ENCODE measurements around the gene FERMT3.

FERMT3 gene

GRCh38 chr11:64186492-64187165, 19.9 kb upstream of the FERMT3 start:
- peak; percentile 44 for DNase-seq (ENCODE audit: low spot score)

DNA sequence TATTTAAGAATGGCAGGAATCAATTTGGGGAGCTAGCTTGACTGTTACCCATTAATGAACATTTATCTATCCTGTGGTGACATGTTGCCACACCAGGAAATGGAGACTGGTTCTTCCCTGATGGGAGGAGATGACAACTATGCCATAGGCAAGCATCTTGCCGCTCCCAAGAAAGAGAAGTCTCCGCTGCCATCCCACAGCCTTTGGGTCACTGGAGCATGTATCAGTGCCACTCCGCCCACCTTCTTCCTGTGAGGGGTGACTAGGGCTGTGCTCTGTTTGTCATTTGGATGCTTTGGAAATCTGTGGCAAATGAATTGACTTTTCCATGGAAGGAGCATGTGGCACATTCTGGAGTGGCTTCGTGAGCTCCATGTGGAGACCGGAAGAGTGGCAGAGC, 14.1 kb upstream of the FERMT3 start:
- DNase-seq (ENCODE audit: low spot score) = no peak

DNA sequence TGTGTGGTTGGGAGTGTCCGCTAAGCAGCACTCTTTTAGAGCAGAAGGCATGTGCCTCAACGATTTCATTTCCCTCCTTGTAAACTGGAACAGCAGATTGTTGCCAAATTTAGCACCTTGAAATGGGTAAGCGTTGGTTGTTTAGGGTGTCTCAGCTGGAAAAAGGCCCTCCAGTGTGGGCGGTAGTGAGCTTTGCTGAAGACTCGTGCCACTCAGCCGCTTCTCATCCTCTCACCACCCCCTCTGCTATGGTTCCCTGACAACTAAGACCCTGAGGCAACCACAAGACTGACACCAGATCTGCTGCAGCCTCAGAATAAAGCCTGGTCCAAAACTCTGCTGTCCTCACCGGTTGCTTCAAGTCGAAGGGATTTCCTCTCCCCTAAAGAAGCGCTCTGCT, 9.9 kb upstream of the FERMT3 start:
- DNase-seq (ENCODE audit: low spot score) = no peak

DNA sequence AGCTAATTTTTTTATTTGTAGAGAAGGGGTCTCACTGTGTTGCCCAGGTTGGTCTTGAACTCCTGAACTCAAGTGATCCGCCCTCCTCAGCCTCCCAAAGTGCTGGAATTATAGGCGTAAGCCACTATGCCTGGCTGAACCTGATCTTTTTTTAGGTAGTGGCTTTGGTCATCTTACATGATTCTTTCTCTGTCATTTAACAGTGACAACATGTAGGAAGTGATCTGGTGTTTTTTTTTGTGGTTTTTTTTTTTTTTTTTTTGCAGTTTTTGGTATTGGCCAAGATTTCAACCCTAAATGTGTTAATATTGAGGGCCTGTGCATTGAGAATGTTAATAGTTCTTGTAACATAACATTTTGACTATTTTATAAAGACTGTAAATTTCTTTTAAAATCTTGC, 8.0 kb upstream of the FERMT3 start:
- no peak for DNase-seq (ENCODE audit: low spot score)

GRCh38 chr11:64201543-64201942, 5.0 kb upstream of the FERMT3 start:
- DNase-seq (ENCODE audit: low spot score) = no peak

GRCh38 chr11:64202992-64203391, 3.5 kb upstream of the FERMT3 start:
- no peak for DNase-seq (ENCODE audit: low spot score)

- DNase-seq (ENCODE audit: low spot score) = no peak
These were observed 3.0 kb upstream of the FERMT3 start for GRCh38 chr11:64203421-64204079.

DNA sequence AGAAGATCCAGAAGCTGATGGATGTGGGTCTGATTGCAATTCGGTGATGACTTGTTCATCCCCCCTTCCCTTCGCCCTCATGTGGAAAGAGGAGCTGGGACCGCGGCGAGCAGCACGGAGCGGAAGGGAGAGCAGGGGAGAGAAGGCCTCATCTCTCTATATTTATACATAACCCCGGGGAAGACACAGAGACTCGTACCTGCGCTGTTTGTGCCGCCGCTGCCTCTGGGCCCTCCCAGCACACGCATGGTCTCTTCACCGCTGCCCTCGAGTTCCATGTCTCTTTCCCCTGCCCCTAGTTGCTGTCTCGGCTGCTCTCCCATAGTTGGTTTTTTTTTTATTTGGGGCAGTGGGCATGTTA, 2.5 kb upstream of the FERMT3 start:
- DNase-seq (ENCODE audit: low spot score) = no peak

DNA sequence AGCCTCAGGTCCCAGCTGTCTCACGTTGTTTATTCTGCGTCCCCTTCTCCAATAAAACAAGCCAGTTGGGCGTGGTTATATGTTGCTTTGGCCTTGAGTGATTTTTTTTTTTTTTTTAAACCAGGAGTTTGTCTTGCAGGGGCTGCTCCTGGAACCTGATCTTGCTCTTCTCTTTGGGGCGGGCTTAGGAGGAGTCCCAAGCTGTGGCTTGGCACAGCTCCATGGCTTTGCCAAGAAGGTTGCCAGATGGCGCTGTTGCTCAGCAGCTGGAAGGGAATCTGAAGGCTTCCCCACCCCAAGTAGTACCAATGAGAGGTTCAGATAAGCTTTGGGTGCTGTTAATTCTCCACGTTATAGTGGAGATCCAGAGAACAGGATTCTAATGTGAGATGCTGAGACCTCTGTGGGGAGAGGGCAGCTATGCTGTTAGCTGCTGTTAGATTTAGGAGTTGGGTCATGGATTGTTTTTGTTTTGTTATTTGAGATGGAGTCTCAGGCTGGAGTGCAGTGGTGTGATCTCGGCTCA, 2.0 kb upstream of the FERMT3 start:
- DNase-seq (ENCODE audit: low spot score) = peak; percentile 98

GRCh38 chr11:64207256-64208085, 950 bp downstream of the FERMT3 start:
- DNase-seq (ENCODE audit: low spot score) = peak; percentile 90

DNA sequence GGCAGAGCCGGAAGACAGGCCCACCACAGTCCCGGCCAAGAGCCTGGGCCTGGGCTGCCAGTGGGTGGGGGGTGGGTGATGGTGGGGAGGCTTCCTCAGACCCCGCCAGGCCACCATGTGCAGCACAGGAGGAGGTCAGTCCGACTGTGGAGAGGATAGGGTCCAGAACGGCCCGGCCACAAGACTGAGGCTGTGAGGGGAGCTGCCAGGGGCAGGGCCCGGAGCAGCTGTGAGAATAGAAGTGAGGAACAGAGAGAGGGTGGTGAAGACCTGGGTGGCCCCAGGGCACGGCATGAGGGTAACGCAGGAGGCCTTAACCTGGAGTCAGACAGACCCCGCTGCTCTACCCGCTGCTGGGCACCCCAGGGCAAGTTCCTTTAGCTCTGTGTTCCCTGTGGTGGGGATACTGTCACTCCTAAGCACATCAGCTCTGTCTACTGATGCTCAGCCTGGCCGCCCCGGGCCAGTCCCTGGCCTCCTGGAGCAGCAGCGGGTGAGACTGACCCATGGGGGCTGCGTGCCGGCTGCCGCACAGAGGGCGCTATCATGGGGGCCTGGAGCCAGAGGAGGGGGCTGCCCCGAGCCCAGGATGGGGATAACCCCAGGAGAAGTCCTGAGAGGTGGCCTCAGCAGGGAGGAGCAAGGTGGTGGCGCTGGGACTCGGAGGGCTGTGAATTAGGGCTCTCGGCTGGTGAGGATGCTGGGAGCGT, 1.7 kb downstream of the FERMT3 start:
- DNase-seq (ENCODE audit: low spot score) = no peak

- DNase-seq (ENCODE audit: low spot score) = no peak
These were observed 2.5 kb downstream of the FERMT3 start for GRCh38 chr11:64208796-64209562.

DNA sequence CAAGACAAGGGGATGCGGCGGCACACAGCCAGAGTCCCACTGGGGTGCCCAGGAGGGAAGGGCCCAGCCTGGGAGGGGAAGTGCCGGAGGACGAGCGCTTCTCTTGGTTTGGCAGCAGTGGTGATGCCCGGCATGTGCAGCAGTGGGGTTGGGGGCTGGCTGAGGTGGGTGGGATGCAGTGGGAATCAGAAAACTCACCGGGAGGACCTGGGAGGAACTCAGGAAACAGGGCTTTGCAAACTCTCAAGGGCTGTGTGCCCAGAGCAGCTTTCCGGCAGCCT, 3.0 kb downstream of the FERMT3 start:
- DNase-seq (ENCODE audit: low spot score) = no peak

GRCh38 chr11:64210301-64211020, 3.9 kb downstream of the FERMT3 start:
- DNase-seq (ENCODE audit: low spot score) = no peak

DNA sequence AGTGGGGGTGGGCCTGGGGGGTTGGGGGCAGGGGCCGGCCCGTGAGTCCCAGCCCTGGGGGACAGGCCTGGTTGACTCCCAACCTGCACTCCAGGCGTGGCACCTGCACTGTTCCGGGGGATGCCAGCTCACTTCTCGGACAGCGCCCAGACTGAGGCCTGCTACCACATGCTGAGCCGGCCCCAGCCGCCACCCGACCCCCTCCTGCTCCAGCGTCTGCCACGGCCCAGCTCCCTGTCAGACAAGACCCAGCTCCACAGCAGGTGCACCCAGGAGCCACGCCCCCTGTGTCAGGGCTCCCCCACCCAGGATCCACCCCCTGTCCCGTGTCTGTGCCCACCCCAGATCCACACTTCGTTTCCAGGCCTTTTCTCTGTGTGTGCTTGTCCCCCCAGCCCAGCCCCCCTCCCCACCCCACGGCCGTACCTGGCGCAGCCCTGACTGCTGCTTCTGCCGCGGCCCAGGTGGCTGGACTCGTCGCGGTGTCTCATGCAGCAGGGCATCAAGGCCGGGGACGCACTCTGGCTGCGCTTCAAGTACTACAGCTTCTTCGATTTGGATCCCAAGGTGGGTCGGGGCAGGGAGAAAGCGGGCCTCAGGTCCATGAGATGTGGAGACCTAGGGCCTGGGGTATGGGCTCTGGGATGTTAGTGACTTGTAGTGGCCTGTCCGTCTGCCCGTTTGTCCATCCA, 4.8 kb downstream of the FERMT3 start:
- no peak for DNase-seq (ENCODE audit: low spot score)

- no peak for DNase-seq (ENCODE audit: low spot score)
These were observed 10.4 kb downstream of the FERMT3 start for GRCh38 chr11:64216879-64217278.

DNA sequence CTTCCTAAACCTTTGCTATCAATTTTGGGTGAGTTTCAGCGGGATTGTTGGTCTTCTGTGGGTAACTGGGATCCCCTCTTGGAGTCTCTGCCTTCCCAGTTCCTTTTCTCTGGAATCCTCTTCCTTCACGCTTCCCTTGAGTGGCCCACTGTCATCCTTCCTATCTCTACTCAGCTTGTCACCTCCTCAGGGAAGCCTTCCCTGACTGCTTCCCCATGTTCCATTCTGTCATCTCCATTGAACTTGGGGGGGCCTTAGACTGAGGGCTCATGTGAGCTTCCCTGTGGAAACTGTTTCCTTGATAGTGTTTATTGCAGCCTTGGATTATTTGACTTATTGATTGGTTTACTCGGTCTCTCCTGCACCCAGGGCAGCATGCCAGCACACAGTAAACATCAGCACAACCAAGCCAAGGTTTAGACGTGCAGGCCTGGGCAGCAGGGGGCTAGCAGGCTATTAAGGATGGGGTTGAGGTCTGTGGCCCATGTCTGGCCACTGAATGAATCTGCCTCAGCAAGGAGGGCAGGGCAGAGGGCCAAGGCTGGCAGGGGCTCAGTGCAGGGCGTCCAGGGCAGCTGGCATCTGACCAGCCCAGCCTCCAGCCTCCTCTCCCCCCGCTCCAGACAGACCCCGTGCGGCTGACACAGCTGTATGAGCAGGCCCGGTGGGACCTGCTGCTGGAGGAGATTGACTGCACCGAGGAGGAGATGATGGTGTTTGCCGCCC, 12.3 kb downstream of the FERMT3 start:
- DNase-seq (ENCODE audit: low spot score) = no peak

DNA sequence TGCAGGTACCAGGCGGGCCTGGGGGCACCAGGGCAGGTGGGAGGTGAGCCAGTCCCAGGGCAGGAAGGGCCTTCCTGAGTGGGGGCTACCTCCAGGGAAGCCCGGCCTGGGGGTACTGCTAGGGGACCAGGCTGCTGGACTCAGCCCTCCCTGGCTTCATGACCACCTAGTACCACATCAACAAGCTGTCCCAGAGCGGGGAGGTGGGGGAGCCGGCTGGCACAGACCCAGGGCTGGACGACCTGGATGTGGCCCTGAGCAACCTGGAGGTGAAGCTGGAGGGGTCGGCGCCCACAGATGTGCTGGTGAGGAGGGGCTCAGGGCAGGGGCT, 12.8 kb downstream of the FERMT3 start:
- DNase-seq (ENCODE audit: low spot score) = no peak

GRCh38 chr11:64219755-64220154, 13.2 kb downstream of the FERMT3 start:
- no peak for DNase-seq (ENCODE audit: low spot score)

- DNase-seq (ENCODE audit: low spot score) = no peak
These were observed 13.8 kb downstream of the FERMT3 start for GRCh38 chr11:64220271-64220670.
